Activated T-helper 1 cell treated with anti-CD3 and anti-CD28 coated beads, Interleukin-12 subunit alpha, Interleukin-12 subunit beta, Interleukin-2, Interleukin-4 antibody, amounts not matched to agents 30 ng/mL and 10 ng/mL and 1 ng/mL, durations not matched to agents 14 hours and 24 hours and 36 hours (primary cell): ENCODE data around the gene STPG4. TPM values are rescaled to one million over a fixed set of nuclear protein-coding genes. Genes with fewer than 3 reads are reported as not detected.
"Not testable (repeated sequence)": the region's sequence is repeated elsewhere in the genome, so short reads cannot be mapped to it uniquely, and the experiment has no call there.

Experiments
- DNase-seq: peaks from one replicate; pipeline ENCODE4 v3.0.0; 2021; ENCODE audit warnings: low spot score
- H3K27ac Mint-ChIP-seq: one replicate; pipeline ENCODE4 v1.8.0; 2021; ENCODE audit warnings: mild to moderate bottlenecking, mixed read lengths
- H3K27me3 Mint-ChIP-seq: one replicate; pipeline ENCODE4 v1.8.0; 2022; ENCODE audit warnings: mild to moderate bottlenecking, moderate library complexity, mixed read lengths; ENCODE audit not compliant: insufficient read depth
- H3K36me3 Mint-ChIP-seq: one replicate; pipeline ENCODE4 v1.8.0; 2021; ENCODE audit warnings: low read depth, mixed read lengths
- H3K4me1 Mint-ChIP-seq: one replicate; pipeline ENCODE4 v1.8.0; 2021; ENCODE audit warnings: low read depth, mixed read lengths
- H3K4me3 Mint-ChIP-seq: one replicate; pipeline ENCODE4 v1.8.0; 2021; ENCODE audit warnings: mild to moderate bottlenecking, moderate library complexity, mixed read lengths
- H3K9me3 Mint-ChIP-seq: one replicate; pipeline ENCODE4 v1.8.0; 2021; ENCODE audit warnings: mixed read lengths
- intact Hi-C: fragments of 100-400 bp; cut with micrococcal nuclease; formaldehyde crosslinking; loops from one replicate; pipeline ENCODE4 v1.15.1; 2024
- total RNA-seq: library from RNA; stranded (reverse); gene quantifications from 2 replicates; pipeline ENCODE4 v1.2.3, GENCODE V29; 2022

Gene STPG4
- total RNA-seq, 1 donor from 2014 or later: 0.34 TPM

DNA sequence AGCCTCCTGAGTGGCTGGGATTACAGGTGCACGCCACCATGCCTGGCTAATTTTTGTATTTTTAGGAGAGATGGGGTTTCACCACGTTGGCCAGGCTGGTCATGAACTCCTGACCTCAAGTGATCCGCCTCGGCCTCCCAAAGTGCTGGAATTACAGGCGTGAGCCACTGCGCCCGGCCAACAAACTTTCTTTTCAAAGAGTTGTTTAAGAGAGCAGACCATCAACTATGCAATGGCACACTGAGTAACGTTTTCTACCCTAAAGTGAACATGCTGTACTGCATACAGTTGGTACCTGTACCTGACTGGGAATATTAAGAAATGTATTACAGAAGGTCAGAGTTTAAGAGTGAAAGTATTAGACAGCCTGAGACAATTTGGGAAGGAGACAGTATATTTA, 13.8 kb upstream of the STPG4 start:
- H3K27ac Mint-ChIP-seq: peak overlapping the region; percentile 12
- intact Hi-C loops, DNase-seq, H3K27me3 Mint-ChIP-seq, H3K9me3 Mint-ChIP-seq, H3K4me3 Mint-ChIP-seq: not testable (repeated sequence)
- peaks cover 63% of the 10 kb centered on the region for H3K4me1 Mint-ChIP-seq
- H3K36me3 Mint-ChIP-seq: peaks cover 43% of the 10 kb centered on the region

DNA sequence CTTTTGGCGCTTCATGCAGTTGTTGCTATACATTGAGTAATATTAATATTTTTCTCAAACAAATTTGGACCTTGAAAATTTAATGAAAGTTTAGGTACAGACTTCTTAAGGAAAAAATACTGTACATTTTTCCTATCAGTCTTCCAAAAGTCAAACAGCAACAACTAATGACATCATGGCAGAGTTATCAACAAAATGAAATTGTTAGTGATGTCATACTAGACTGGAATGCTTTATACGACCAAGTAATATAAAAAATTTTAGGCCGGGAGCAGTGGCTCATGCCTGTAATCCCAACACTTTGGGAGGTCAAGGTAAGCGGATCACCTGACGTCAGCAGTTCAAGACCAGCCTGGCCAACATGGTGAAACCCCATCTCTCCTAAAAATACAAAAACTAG, 12.0 kb upstream of the STPG4 start:
- Mint-ChIP-seq H3K27ac (no peak overlapping the region), H3K4me3 (no peak overlapping the region), H3K4me1 (peaks cover 54% of the 10 kb centered on the region), H3K9me3 (no peaks in the 10 kb centered on the region), H3K27me3 (no peaks in the 10 kb centered on the region), H3K36me3 (peaks cover 47% of the 10 kb centered on the region)
- DNase-seq: no peak
- intact Hi-C loops: no loop called here

DNA sequence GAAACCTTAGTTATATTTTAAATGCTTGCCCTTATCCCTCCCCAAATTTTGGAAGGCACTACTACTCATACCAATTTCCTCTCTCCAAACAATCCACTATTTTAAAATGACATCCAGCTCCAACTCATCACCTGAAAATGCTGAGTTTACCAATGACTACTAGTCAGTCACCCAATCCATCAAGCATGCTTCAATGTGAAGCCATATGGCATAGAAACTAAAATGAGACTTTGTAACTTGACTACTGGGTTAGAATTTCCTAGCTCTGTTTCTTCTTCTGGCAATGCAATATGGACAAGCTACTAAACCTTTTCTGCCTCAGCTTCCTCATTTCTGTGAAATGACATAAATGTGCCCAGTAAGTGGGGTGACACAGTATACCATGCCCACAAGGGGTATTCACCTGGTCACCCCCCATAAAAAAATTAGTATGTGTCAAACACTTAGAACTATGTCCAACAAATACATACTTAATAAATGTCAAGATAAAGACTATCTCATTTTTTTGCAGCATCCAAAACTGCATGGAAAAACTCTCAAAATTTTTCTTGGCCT, 10.0 kb upstream of the STPG4 start:
- H3K4me3 Mint-ChIP-seq: no peak overlapping the region
- peaks cover 40% of the 10 kb centered on the region for H3K4me1 Mint-ChIP-seq
- no peak for DNase-seq
- H3K27ac Mint-ChIP-seq: peak overlapping the region; percentile 1
- H3K9me3 Mint-ChIP-seq: no peaks in the 10 kb centered on the region
- H3K27me3 Mint-ChIP-seq: no peaks in the 10 kb centered on the region
- intact Hi-C loops: no loop called here
- peaks cover 50% of the 10 kb centered on the region for H3K36me3 Mint-ChIP-seq

DNA sequence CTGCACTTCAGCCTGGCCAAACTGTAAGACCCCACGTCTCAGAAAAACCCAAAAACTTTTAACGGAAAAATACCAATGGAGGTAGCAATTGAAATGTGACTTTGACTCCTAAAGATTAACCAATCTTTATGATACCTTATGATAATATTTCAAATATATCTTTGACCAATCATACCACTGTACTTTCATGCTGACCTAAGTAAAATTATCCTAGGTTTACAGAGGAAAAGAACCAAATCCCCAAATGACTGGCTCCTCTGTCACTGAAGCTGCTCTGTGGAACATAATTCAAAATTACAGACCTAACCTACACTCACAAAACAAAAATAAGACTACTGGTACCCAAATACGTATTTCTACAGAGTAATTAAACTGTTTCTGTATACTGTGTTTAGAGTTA, 7.7 kb upstream of the STPG4 start:
- Mint-ChIP-seq H3K36me3 (peaks cover 46% of the 10 kb centered on the region), H3K4me3 (no peak overlapping the region), H3K4me1 (peaks cover 29% of the 10 kb centered on the region), H3K27me3 (no peaks in the 10 kb centered on the region), H3K9me3 (no peaks in the 10 kb centered on the region), H3K27ac (peak overlapping the region; percentile 34)
- intact Hi-C loops: no loop called here
- DNase-seq: no peak

DNA sequence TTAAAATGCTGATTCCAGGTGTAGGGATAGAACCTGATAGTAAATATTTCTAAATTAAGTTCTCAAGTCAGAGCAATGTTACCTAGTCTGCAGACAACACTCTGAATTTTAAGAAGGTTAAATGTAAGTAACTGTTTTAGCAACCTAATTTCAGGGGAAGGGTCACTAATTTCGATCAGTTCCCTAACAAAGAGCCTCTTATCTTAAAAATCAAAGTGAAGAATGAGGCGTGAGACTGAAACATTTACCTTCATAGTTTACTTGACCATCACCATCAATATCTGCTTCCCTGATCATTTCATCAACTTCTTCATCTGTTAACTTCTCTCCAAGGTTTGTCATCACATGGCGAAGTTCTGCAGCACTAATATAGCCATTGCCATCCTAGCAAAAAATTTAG, 6.4 kb upstream of the STPG4 start:
- Mint-ChIP-seq H3K4me3 (no peak overlapping the region), H3K36me3 (peaks cover 47% of the 10 kb centered on the region), H3K4me1 (peaks cover 29% of the 10 kb centered on the region), H3K27ac (no peak overlapping the region), H3K27me3 (no peaks in the 10 kb centered on the region), H3K9me3 (no peaks in the 10 kb centered on the region)
- intact Hi-C loops: no loop called here
- DNase-seq: no peak

DNA sequence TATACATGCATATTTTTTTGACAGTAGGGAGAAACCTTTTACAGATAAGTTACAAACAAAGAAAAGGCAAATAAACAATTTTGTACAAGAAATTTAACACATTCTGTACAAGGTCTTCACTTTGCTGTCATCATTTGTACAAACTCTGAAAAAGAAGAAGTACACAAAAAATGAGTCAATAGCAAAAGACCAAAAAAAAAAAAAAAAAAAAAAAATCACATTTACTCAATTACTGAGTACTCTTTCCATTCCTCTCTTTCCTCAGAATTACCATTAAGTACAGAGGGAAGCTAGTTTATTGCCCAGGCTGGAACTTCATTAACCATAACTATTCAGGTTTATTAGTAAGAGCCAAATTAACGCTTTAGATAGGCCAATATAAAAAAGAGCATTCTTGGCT, 5.6 kb upstream of the STPG4 start:
- intact Hi-C loops: no loop called here
- DNase-seq: no peak
- Mint-ChIP-seq H3K4me3 (no peak overlapping the region), H3K9me3 (no peaks in the 10 kb centered on the region), H3K27ac (no peak overlapping the region), H3K4me1 (peaks cover 32% of the 10 kb centered on the region), H3K27me3 (no peaks in the 10 kb centered on the region), H3K36me3 (peaks cover 47% of the 10 kb centered on the region)

DNA sequence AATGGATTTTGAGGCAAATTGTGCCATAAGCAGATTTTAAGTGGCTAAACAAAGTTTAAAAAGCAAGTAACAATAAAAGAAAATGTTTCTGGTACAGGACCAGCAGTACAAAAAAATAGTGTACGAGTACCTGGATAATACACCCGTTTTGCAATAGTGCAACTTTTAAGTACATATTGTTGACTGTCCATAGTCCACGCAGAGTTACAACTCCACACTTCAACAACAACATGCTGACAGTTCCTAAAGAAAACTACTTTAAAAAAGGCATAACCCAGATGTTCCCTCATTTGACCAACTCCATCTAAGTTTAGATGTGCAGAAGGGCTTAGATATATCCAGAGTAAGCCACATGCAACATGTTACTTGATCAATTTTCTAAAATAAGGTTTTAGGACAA, 5.1 kb upstream of the STPG4 start:
- Mint-ChIP-seq H3K36me3 (peaks cover 44% of the 10 kb centered on the region), H3K4me3 (no peak overlapping the region), H3K27ac (no peak overlapping the region), H3K9me3 (no peaks in the 10 kb centered on the region), H3K27me3 (no peaks in the 10 kb centered on the region), H3K4me1 (peaks cover 30% of the 10 kb centered on the region)
- DNase-seq: no peak
- intact Hi-C loops: no loop called here

DNA sequence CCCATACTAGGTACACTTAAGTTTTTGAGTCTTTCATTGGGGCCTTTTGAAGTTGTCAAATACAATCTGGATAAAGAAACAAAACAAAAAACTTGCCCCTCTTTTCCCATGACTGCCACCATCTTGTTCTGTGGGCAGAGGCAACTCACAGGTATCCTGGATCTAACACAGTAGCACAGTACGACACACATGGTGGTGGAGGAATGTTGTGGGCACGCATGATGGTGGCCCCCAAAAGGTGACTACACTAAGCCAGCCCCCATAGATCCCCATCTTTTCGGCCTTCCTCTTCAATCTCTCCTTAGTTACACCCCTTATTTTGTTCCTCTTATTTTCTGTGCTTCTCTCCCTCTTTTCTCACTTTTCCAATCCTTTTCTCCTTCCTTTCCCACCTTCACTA, 4.5 kb upstream of the STPG4 start:
- peaks cover 24% of the 10 kb centered on the region for H3K4me1 Mint-ChIP-seq
- intact Hi-C loops: no loop called here
- no peaks in the 10 kb centered on the region for H3K27me3 Mint-ChIP-seq
- H3K27ac Mint-ChIP-seq: peak overlapping the region; percentile 6
- DNase-seq: no peak
- peaks cover 39% of the 10 kb centered on the region for H3K36me3 Mint-ChIP-seq
- no peaks in the 10 kb centered on the region for H3K9me3 Mint-ChIP-seq
- H3K4me3 Mint-ChIP-seq: no peak overlapping the region

DNA sequence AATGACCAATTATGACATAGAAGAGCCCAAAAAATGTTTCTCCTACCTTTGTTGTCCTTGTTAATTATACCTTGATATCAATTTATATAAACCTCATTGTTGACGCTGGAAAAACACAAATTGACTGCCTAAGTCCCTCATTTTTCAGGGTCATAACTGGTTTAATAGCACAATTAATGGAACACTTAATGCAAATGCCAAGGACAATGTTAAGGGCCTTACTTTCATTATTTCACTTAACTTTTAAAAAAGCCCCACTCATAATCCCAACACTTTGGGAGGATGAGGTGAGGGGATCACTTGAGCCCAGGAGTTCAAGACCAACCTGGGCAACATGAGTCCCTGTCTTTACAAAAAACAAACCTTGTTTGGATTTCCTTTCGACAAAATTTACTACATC, 3.5 kb upstream of the STPG4 start:
- intact Hi-C loops: no loop called here
- no peak overlapping the region for H3K27ac Mint-ChIP-seq
- DNase-seq: no peak
- peaks cover 39% of the 10 kb centered on the region for H3K36me3 Mint-ChIP-seq
- H3K4me1 Mint-ChIP-seq: peaks cover 24% of the 10 kb centered on the region
- H3K27me3 Mint-ChIP-seq: no peaks in the 10 kb centered on the region
- no peaks in the 10 kb centered on the region for H3K9me3 Mint-ChIP-seq
- H3K4me3 Mint-ChIP-seq: no peak overlapping the region

DNA sequence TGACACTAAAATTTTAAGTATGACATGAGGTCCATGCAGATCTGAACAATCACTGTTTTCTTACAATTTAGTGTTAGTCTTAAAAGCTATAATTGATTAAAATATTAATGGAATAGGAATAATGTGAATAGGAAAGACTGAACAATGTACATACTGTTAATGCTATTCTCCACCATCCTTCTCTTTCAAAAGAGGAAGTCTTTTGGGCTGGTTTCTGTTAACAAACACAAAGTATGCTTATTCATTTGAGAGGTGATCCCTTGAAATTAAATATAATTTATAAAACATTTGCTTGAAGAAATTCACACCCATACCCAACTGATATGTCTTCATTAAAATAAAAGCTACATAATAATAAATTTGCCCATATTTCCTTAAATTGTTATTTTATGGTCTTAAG, 2.3 kb downstream of the STPG4 start:
- DNase-seq: no peak
- H3K4me1 Mint-ChIP-seq: peaks cover 14% of the 10 kb centered on the region
- no peaks in the 10 kb centered on the region for H3K27me3 Mint-ChIP-seq
- H3K4me3 Mint-ChIP-seq: no peak overlapping the region
- intact Hi-C loops: loop anchor here (5.0 kb wide), 1 partner anchor 119 kb away; no protein-coding TSS in a partner anchor
- peaks cover 3% of the 10 kb centered on the region for H3K9me3 Mint-ChIP-seq
- H3K27ac Mint-ChIP-seq: no peak overlapping the region
- H3K36me3 Mint-ChIP-seq: peaks cover 25% of the 10 kb centered on the region

DNA sequence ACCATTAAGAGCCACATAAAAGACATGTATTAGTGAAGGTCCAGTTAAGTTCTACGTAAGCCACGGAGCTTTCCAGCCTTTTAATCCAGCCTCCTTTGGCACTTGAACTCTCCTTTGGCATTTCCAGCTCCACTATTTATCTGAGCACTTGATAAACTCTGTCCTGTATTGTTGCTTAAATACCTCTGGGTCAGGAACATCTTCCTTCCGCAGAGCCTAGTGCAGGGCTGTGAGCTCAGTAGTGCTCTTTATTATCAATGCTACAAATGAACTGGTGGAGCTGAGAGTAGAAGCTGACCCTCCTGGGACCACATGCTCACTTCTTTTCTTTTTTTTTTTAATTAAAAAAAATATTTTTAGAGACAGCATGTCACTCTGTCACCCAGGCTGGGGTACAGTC, 4.9 kb downstream of the STPG4 start:
- intact Hi-C loops: loop anchor here (5.0 kb wide), 1 partner anchor 122 kb away; no protein-coding TSS in a partner anchor
- Mint-ChIP-seq H3K27me3 (no peaks in the 10 kb centered on the region), H3K36me3 (peaks cover 20% of the 10 kb centered on the region), H3K4me3 (no peak overlapping the region), H3K9me3 (peaks cover 3% of the 10 kb centered on the region), H3K4me1 (peaks cover 5% of the 10 kb centered on the region), H3K27ac (no peak overlapping the region)
- no peak for DNase-seq

DNA sequence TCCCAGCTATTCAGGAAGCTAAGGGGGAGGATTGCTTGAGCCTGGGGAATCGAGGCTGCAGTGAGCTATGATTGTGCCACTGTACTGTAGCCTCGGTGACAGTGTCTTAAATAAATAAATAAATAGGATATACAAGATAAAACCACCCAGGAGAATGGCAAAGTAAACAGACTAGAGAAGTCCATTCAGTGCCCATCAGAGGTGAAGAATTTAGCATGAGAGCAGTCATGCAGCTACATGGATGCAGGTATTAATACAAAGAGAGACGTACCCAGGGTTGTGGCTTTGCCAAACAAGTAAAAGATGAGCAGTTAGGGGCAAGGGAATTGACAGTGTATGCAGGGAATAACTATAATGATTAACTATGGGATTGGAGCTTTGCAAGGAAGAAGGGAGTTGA, 8.1 kb downstream of the STPG4 start:
- Mint-ChIP-seq H3K27me3 (no peaks in the 10 kb centered on the region), H3K9me3 (peaks cover 3% of the 10 kb centered on the region), H3K4me3 (no peak overlapping the region), H3K4me1 (no peaks in the 10 kb centered on the region), H3K27ac (no peak overlapping the region), H3K36me3 (peaks cover 23% of the 10 kb centered on the region)
- intact Hi-C loops: no loop called here
- DNase-seq: no peak

DNA sequence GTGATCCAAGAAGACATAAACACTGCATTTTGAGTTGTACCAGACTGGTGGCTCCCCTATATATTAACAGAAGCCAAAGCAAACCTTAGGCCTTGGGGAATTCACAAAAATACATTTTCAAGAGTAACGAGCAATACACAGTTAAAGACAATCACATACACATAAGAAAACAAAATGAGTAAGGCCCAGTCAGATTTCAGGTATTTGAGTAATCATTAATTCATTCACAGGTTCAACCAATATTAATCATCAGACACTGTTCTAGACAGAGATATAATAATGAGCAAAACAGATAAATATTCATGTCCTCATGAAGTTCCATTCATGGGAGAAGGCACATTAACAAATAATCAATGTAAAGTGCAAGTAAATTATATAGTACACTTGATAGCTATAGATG, 9.6 kb downstream of the STPG4 start:
- H3K4me1 Mint-ChIP-seq: peaks cover 10% of the 10 kb centered on the region

DNA sequence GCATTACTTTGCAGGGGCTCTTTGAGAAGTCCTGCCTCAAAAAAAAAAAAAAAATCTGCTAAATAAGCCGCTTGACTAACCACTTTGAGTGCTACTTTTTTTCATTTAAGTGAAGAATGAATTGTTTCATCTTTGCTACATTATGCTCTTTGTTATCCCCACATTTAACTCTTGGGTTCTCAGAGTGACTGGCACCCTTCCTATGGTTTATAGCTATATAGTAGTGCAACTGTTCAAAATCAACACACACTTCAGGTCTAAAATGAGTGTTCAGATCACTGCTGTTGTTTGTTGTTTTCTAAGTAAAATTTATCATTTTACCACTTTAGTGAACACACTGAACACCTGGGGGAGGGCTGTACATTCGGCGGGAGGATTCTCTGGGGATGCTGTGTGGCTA, 13.6 kb downstream of the STPG4 start:
- intact Hi-C loops: no loop called here
- peaks cover 24% of the 10 kb centered on the region for H3K36me3 Mint-ChIP-seq

More for the DNA sequence above, 9.6 kb downstream of the STPG4 start:
- Mint-ChIP-seq H3K4me3 (no peak overlapping the region), H3K36me3 (peaks cover 28% of the 10 kb centered on the region), H3K9me3 (peaks cover 3% of the 10 kb centered on the region), H3K27ac (no peak overlapping the region), H3K27me3 (no peaks in the 10 kb centered on the region)
- no peak for DNase-seq
- intact Hi-C loops: no loop called here

More for the DNA sequence above, 13.6 kb downstream of the STPG4 start:
- Mint-ChIP-seq H3K9me3 (peaks cover 11% of the 10 kb centered on the region), H3K27ac (no peak overlapping the region), H3K4me3 (no peak overlapping the region), H3K27me3 (no peaks in the 10 kb centered on the region), H3K4me1 (peaks cover 10% of the 10 kb centered on the region)
- no peak for DNase-seq
